ENCODE measurements around the gene SNRPA.

DNA sequence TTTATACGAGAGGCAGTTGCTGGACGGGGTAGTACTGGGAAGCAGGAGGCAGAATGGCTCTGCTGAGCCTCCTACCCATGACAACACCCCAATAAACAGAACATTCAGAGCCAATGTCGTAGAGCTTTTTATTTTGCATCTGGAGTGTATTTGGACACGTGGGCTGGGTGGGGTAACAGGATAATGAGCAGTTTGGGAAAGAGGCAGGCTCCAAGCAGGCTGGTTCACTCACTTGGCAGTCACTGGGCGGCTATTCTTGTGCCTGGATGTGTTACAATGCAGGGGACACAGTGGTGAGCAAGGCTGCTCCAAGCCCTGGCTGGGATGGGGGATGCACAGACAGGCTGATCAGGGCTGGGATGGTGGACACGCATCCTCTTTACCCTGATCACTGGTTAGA is 10.3 kb upstream of the SNRPA start:
- TF ChIP-seq, protein P1, sequence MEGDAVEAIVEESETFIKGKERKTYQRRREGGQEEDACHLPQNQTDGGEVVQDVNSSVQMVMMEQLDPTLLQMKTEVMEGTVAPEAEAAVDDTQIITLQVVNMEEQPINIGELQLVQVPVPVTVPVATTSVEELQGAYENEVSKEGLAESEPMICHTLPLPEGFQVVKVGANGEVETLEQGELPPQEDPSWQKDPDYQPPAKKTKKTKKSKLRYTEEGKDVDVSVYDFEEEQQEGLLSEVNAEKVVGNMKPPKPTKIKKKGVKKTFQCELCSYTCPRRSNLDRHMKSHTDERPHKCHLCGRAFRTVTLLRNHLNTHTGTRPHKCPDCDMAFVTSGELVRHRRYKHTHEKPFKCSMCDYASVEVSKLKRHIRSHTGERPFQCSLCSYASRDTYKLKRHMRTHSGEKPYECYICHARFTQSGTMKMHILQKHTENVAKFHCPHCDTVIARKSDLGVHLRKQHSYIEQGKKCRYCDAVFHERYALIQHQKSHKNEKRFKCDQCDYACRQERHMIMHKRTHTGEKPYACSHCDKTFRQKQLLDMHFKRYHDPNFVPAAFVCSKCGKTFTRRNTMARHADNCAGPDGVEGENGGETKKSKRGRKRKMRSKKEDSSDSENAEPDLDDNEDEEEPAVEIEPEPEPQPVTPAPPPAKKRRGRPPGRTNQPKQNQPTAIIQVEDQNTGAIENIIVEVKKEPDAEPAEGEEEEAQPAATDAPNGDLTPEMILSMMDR (IDR thresholded peaks at IDR 0.05): no peak
- TF ChIP-seq POLR2A (IDR thresholded peaks at IDR 0.05): no peak
- no peak for TF ChIP-seq POLR2AphosphoS5 (IDR thresholded peaks at IDR 0.05)
